ENCODE data around the gene NRBF2. TPM values are rescaled to one million over a fixed set of nuclear protein-coding genes. Genes with fewer than 3 reads are reported as not detected.

Gene NRBF2
- total RNA-seq, 1 donor from 2014 or later: 40.0 TPM

GRCh38 chr10:63197344-63198092 is 64.4 kb downstream of the NRBF2 start:
- no peak for FAIRE-seq
- DNase-seq (ENCODE audit: low read depth): no peak

GRCh38 chr10:63199716-63200115 is 66.6 kb downstream of the NRBF2 start:
- no peak overlapping the region for H3K4me3 ChIP-seq (ENCODE audit: low read depth, low read length)
- no peak for FAIRE-seq
- H3K27me3 ChIP-seq (ENCODE audit: control insufficient read depth, insufficient read depth, low read length): no peaks in the 10 kb centered on the region
- peaks cover 7% of the 10 kb centered on the region for H3K36me3 ChIP-seq (ENCODE audit: control insufficient read depth, insufficient read depth, low read length)
- no peak for DNase-seq (ENCODE audit: low read depth)
- no peak for TF ChIP-seq CTCF (IDR thresholded peaks at IDR 0.05; ENCODE audit: insufficient read depth, low read length, severe bottlenecking)

More at GRCh38 chr10:63197344-63198092, 64.4 kb downstream of the NRBF2 start:
- no peak for TF ChIP-seq CTCF (IDR thresholded peaks at IDR 0.05; ENCODE audit: insufficient read depth, low read length, severe bottlenecking)
- Histone ChIP-seq H3K36me3 (ENCODE audit: control insufficient read depth, insufficient read depth, low read length) (peaks cover 10% of the 10 kb centered on the region), H3K4me3 (ENCODE audit: low read depth, low read length) (no peak overlapping the region), H3K27me3 (ENCODE audit: control insufficient read depth, insufficient read depth, low read length) (no peaks in the 10 kb centered on the region)

GRCh38 chr10:63200431-63200830 is 67.3 kb downstream of the NRBF2 start:
- H3K36me3 ChIP-seq (ENCODE audit: control insufficient read depth, insufficient read depth, low read length): peaks cover 5% of the 10 kb centered on the region

GRCh38 chr10:63201118-63201517 is 68.0 kb downstream of the NRBF2 start:
- H3K27me3 ChIP-seq (ENCODE audit: control insufficient read depth, insufficient read depth, low read length): no peaks in the 10 kb centered on the region
- no peak for FAIRE-seq
- peaks cover 7% of the 10 kb centered on the region for H3K36me3 ChIP-seq (ENCODE audit: control insufficient read depth, insufficient read depth, low read length)
- no peak for DNase-seq (ENCODE audit: low read depth)
- H3K4me3 ChIP-seq (ENCODE audit: low read depth, low read length): no peak overlapping the region
- TF ChIP-seq CTCF (IDR thresholded peaks at IDR 0.05; ENCODE audit: insufficient read depth, low read length, severe bottlenecking): no peak

More at GRCh38 chr10:63200431-63200830, 67.3 kb downstream of the NRBF2 start:
- TF ChIP-seq CTCF (IDR thresholded peaks at IDR 0.05; ENCODE audit: insufficient read depth, low read length, severe bottlenecking): no peak
- DNase-seq (ENCODE audit: low read depth): no peak
- FAIRE-seq: no peak
- H3K27me3 ChIP-seq (ENCODE audit: control insufficient read depth, insufficient read depth, low read length): no peaks in the 10 kb centered on the region
- H3K4me3 ChIP-seq (ENCODE audit: low read depth, low read length): no peak overlapping the region

Measured in bronchial epithelial cell (primary cell).